Kidney (tissue), 14 donors: ENCODE results near the gene JARID2. TPM values are rescaled to one million over a fixed set of nuclear protein-coding genes. Genes with fewer than 3 reads are reported as not detected.

Source experiments
- DNase-seq, 5 donors: peaks; one replicate each; pipeline ENCODE4 v3.0.0-alpha.2; 2013 to 2020
- FAIRE-seq: peaks from 2 replicates; lab custom pipeline; 2012; peaks lifted over from hg19 to GRCh38; lab: Jason Lieb, UNC
- H3K27ac ChIP-seq, 2 donors: one replicate each; pipeline ENCODE4 v1.7.0; 2013; ENCODE audit warnings: low read depth in 2 of 2, low read length in 2 of 2, inconsistent platforms in 1 of 2
- H3K27me3 ChIP-seq: one replicate; pipeline ENCODE4 v1.7.1; 2013; ENCODE audit warnings: low read length, inconsistent platforms; ENCODE audit not compliant: control insufficient read depth, insufficient read depth
- H3K36me3 ChIP-seq, 3 donors: one replicate each; pipeline versions ENCODE4 v1.7.0 to v1.7.1; 2013; ENCODE audit warnings: low read length in 3 of 3, control low read depth in 1 of 3, inconsistent platforms in 1 of 3; ENCODE audit not compliant: insufficient read depth in 3 of 3, control insufficient read depth in 2 of 3
- H3K4me1 ChIP-seq, 3 donors: one replicate each; pipeline versions ENCODE4 v1.7.0 to v1.7.1; 2013; ENCODE audit warnings: low read length in 3 of 3, inconsistent platforms in 1 of 3, low read depth in 1 of 3; ENCODE audit not compliant: control insufficient read depth in 2 of 3, insufficient read depth in 2 of 3
- H3K4me3 ChIP-seq, 3 donors: one replicate each; pipeline versions ENCODE4 v1.7.0 to v1.8.1; 2013; ENCODE audit warnings: low read length in 3 of 3, control low read depth in 1 of 3, inconsistent platforms in 1 of 3
- H3K9ac ChIP-seq, 3 donors: one replicate each; pipeline versions ENCODE4 v1.7.0 to v1.7.1; 2013; ENCODE audit warnings: low read length in 3 of 3, control low read depth in 1 of 3, inconsistent platforms in 1 of 3
- H3K9me3 ChIP-seq, 3 donors: one replicate each; pipeline versions ENCODE4 v1.7.0 to v1.7.1; 2013; ENCODE audit warnings: low read length in 3 of 3, control low read depth in 1 of 3, inconsistent platforms in 1 of 3; ENCODE audit not compliant: control insufficient read depth in 2 of 3, insufficient read depth in 1 of 3
- CTCF ChIP-seq: IDR thresholded peaks from 3 replicates; pipeline ENCODE4 v1.5.1; 2012; ENCODE audit warnings: mild to moderate bottlenecking, moderate library complexity, borderline replicate concordance; ENCODE audit not compliant: insufficient read depth; ENCODE audit errors: extremely low read depth
- intact Hi-C: fragments of 100-400 bp; cut with DNase I; formaldehyde crosslinking; loops from one replicate; pipeline ENCODE4 v1.11.1; 2022
- polyA plus RNA-seq: library from polyadenylated mRNA; stranded (reverse); fragments of 350-450 nt; fragmentation: Illumina TruSeq; extraction: RNeasy Lipid Tissue Mini Kit (QIAGEN cat#74804); gene quantifications from one replicate; pipeline ENCODE4 v1.2.3, GENCODE V29; 2014; ENCODE audit warnings: low read depth, low replicate concordance; ENCODE audit not compliant: insufficient read depth
- total RNA-seq: library from RNA; stranded (reverse); fragmentation: NEBNext Ultra II Directional; extraction: Animal tissue kit (Norgen Biotek cat#: 25700); gene quantifications from one replicate; pipeline ENCODE4 v1.2.1, GENCODE V29; 2021
- donor health status: control.
- donor health status: control.
- donor health status: control.
- donor health status: control.
- donor health status: control.
- donor health status: DM: yes; HTN: yes; CAD: no.
- donor health status: Normal renal cell carcinoma (clear cell type).

Gene JARID2
- total and polyA plus RNA-seq, 2 donors from 2014 or later = 1.8 to 12.3 TPM

GRCh38 chr6:15501826-15502445, 256.1 kb downstream of the JARID2 start:
- Histone ChIP-seq H3K9me3 (no peaks in the 10 kb centered on the region), H3K36me3 (peaks cover 2 to 8% (median 3%) of the 10 kb centered on the region in 3 donors), H3K27me3 (no peaks in the 10 kb centered on the region), H3K9ac (peak overlapping the region in 1 of 3 donors; percentile 2), H3K4me3 (no peak overlapping the region), H3K4me1 (peaks cover 4 to 29% (median 27%) of the 10 kb centered on the region in 3 donors), H3K27ac (peak overlapping the region in 1 of 2 donors; percentile 18)
- DNase-seq (peak in 3 of 5 donors; percentile 53 to 75 (median 70)), FAIRE-seq (no peak)
- intact Hi-C loops = no loop called here
- no peak for TF ChIP-seq CTCF

DNA sequence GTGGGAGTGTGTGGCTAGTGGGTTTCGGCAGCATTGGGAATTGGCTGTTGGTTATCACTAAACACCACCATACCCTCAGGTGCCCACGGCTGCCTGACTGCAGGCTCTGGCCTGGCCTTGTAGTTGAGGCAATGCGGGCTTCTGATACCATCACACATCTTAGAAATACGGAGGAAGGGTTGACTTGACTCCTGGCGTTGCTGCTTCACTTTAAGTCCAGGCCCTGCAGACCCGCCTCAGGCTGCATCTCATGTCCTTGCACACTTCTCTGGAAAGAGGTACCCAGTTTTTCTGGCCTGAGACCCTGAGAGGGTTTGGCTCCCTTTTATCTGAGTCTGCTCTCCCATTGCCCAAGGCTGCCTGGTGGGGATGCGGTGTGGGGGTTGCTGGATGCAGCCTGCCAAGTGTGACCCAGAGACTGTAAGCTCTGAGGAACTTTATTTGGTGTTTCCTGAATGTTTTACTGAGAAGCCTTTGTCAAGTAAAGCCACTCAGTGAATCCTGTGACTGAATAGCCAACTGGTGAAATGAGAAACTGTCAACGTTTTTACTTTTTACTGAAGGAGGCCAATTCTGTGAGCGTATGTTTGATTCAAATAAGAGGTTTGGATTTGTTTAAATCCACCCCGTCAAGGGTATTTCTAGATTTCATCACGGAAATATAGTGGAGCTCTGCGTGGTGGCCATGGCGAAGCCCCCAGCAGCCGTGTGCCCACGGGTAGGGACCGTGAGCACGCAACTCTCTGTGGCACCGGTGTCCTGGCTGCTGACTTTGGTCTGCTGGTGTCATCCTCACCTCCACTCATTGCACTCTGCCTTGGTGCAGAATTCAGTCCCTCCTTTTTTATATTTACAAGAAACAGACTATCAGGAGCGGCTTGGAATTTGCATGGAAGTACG, 256.8 kb downstream of the JARID2 start:
- Histone ChIP-seq H3K27ac (no peak overlapping the region), H3K36me3 (peaks cover 2 to 5% (median 3%) of the 10 kb centered on the region in 3 donors), H3K4me3 (no peak overlapping the region), H3K4me1 (peaks cover 4 to 29% (median 27%) of the 10 kb centered on the region in 3 donors), H3K9ac (no peak overlapping the region), H3K27me3 (no peaks in the 10 kb centered on the region), H3K9me3 (no peaks in the 10 kb centered on the region)
- TF ChIP-seq CTCF = no peak
- intact Hi-C loops = no loop called here
- FAIRE-seq (no peak), DNase-seq (peak in 1 of 5 donors; percentile 54)

GRCh38 chr6:15503346-15503680, 257.4 kb downstream of the JARID2 start:
- H3K36me3 ChIP-seq = peaks cover 2 to 5% (median 2%) of the 10 kb centered on the region in 3 donors
- intact Hi-C loops = no loop called here
- H3K27me3 ChIP-seq = no peaks in the 10 kb centered on the region
- no peaks in the 10 kb centered on the region for H3K9me3 ChIP-seq
- H3K27ac ChIP-seq = no peak overlapping the region
- no peak overlapping the region for H3K4me3 ChIP-seq
- DNase-seq (no peak), FAIRE-seq (no peak)
- peaks cover 4 to 29% (median 27%) of the 10 kb centered on the region in 3 donors for H3K4me1 ChIP-seq
- TF ChIP-seq CTCF = no peak
- H3K9ac ChIP-seq = no peak overlapping the region
